Measurements from ENCODE around the gene MIER3. TPM values are rescaled to one million over a fixed set of nuclear protein-coding genes. Genes with fewer than 3 reads are reported as not detected.

Gene MIER3
- total RNA-seq, 4 donors from 2014 or later, result 8.8 to 111 (median 60.8) TPM

- intact Hi-C loops (cut with DNase I; ENCODE audit: low total_unique reads) (loop anchor here (1.0 kb wide), 1 partner anchor 264 kb away; the partner anchor contains the start of gene GPBP1), in situ Hi-C loops (cut with MboI; ENCODE audit: low pct_ligation_motif_present in 1 of 4, low pct_unique_long_range_greater_than_20kb in 1 of 4, low sequenced_read_pairs in 3 of 4) (loop anchor here in 1 of 4 donors (25.0 kb wide), 1 partner anchor 302 kb away; no protein-coding TSS in a partner anchor)
- Histone ChIP-seq H3K27ac (peak overlapping the region; percentile 96 to 99 (median 98)), H3K27me3 (no peaks in the 10 kb centered on the region), H3K9me3 (no peaks in the 10 kb centered on the region), H3K4me3 (peak overlapping the region; percentile 36 to 88 (median 66)), H3K36me3 (peaks cover 0 to 4% (median 0%) of the 10 kb centered on the region in 4 donors), H3K4me1 (peaks cover 11 to 17% (median 12%) of the 10 kb centered on the region in 4 donors)
- peak; percentile 59 for DNase-seq
- WGBS, 2 donors (ENCODE audit: low coverage in 1 of 2), result 1 to 5% methylated on average over 8 to 29 of the region's 29 CpGs
- TF ChIP-seq POLR2AphosphoS5 (IDR thresholded peaks at IDR 0.05) (no peak), EP300 (IDR thresholded peaks at IDR 0.05; ENCODE audit: low read depth) (no peak), CTCF (IDR thresholded peaks at IDR 0.05) (peak in 1 of 5 experiments; percentile 20), POLR2A (IDR thresholded peaks at IDR 0.05) (no peak)
Measured at GRCh38 chr5:56910210-56910965, 41.5 kb downstream of the MIER3 start.

GRCh38 chr5:56909294-56910209, 42.4 kb downstream of the MIER3 start, which contains the start of gene SETD9:
Gene SETD9 (plus strand): TSS chr5:56909596. CDS start chr5:56909646, 50 bp downstream.
- no peaks in the 10 kb centered on the region for H3K36me3 ChIP-seq
- in situ Hi-C loops (cut with MboI; ENCODE audit: low pct_ligation_motif_present in 1 of 4, low pct_unique_long_range_greater_than_20kb in 1 of 4, low sequenced_read_pairs in 3 of 4), result loop anchor here in 2 of 4 donors (10.0 to 25.0 kb wide), 2 partner anchors 303 to 315 kb away; no protein-coding TSS in a partner anchor
- H3K4me1 ChIP-seq, result peaks cover 11 to 17% (median 12%) of the 10 kb centered on the region in 4 donors
- no peaks in the 10 kb centered on the region for H3K9me3 ChIP-seq
- peak; percentile 99 for DNase-seq
- WGBS, 2 donors (ENCODE audit: low coverage in 1 of 2), result 0% methylated on average over 61 of the region's 84 CpGs; no CpG with 5 or more reads in 1 of the 2 donors
- H3K27ac ChIP-seq, result peak within 1 kb of the TSS; percentile 96 to 99 (median 98)
- H3K4me3 ChIP-seq, result peak within 1 kb of the TSS; percentile 65 to 88 (median 73)
- TF ChIP-seq POLR2AphosphoS5 (IDR thresholded peaks at IDR 0.05) (peak; percentile 75 to 86 (median 81)), EP300 (IDR thresholded peaks at IDR 0.05; ENCODE audit: low read depth) (no peak), POLR2A (IDR thresholded peaks at IDR 0.05) (peak; percentile 89)
- intact Hi-C loops (cut with DNase I; ENCODE audit: low total_unique reads), result loop anchor here (1.0 to 2.0 kb wide), 2 partner anchors 265 to 307 kb away; partner anchors contain the start of gene GPBP1
- H3K27me3 ChIP-seq, result no peaks in the 10 kb centered on the region

GRCh38 chr5:56908942-56909293, 43.0 kb downstream of the MIER3 start:
- Histone ChIP-seq H3K4me3 (peak overlapping the region; percentile 65 to 88 (median 73)), H3K9me3 (no peaks in the 10 kb centered on the region), H3K4me1 (peaks cover 11 to 17% (median 12%) of the 10 kb centered on the region in 4 donors), H3K27ac (peak overlapping the region; percentile 96 to 99 (median 98)), H3K27me3 (no peaks in the 10 kb centered on the region), H3K36me3 (no peaks in the 10 kb centered on the region)
- TF ChIP-seq POLR2A (IDR thresholded peaks at IDR 0.05) (no peak), POLR2AphosphoS5 (IDR thresholded peaks at IDR 0.05) (peak in 2 of 3 donors; percentile 10 to 32), EP300 (IDR thresholded peaks at IDR 0.05; ENCODE audit: low read depth) (no peak)
- WGBS, 2 donors (ENCODE audit: low coverage in 1 of 2), result 0 to 1% methylated on average over 7 to 19 of the region's 19 CpGs
- in situ Hi-C loops (cut with MboI; ENCODE audit: low pct_ligation_motif_present in 1 of 4, low pct_unique_long_range_greater_than_20kb in 1 of 4, low sequenced_read_pairs in 3 of 4) (loop anchor here in 2 of 4 donors (10.0 to 25.0 kb wide), 2 partner anchors 303 to 316 kb away; no protein-coding TSS in a partner anchor), intact Hi-C loops (cut with DNase I; ENCODE audit: low total_unique reads) (loop anchor here (2.0 kb wide), 1 partner anchor 308 kb away; no protein-coding TSS in a partner anchor)
- no peak for DNase-seq

GRCh38 chr5:56900858-56901578, 50.9 kb downstream of the MIER3 start:
- no peak for DNase-seq
- no peaks in the 10 kb centered on the region for H3K27me3 ChIP-seq
- no peaks in the 10 kb centered on the region for H3K4me1 ChIP-seq
- TF ChIP-seq CTCF (IDR thresholded peaks at IDR 0.05) (peak; percentile 70 to 83 (median 72)), POLR2A (IDR thresholded peaks at IDR 0.05) (no peak), POLR2AphosphoS5 (IDR thresholded peaks at IDR 0.05) (no peak), EP300 (IDR thresholded peaks at IDR 0.05; ENCODE audit: low read depth) (no peak)
- in situ Hi-C loops (cut with MboI; ENCODE audit: low pct_ligation_motif_present in 1 of 4, low pct_unique_long_range_greater_than_20kb in 1 of 4, low sequenced_read_pairs in 3 of 4) (loop anchor here in 3 of 4 donors (5.0 to 25.0 kb wide), 3 partner anchors 311 to 324 kb away; no protein-coding TSS in a partner anchor), intact Hi-C loops (cut with DNase I; ENCODE audit: low total_unique reads) (no loop called here)
- no peak overlapping the region for H3K4me3 ChIP-seq
- H3K36me3 ChIP-seq, result no peaks in the 10 kb centered on the region
- WGBS, 2 donors (ENCODE audit: low coverage in 1 of 2), result 33 to 38% methylated on average over 3 of the region's 3 CpGs
- no peak overlapping the region for H3K27ac ChIP-seq
- no peaks in the 10 kb centered on the region for H3K9me3 ChIP-seq

Data from transverse colon (tissue), 4 donors.